Measurements from ENCODE around the gene FNDC3B.

FNDC3B gene

GRCh38 chr3:172181932-172182586 lies 142.7 kb downstream of the FNDC3B start:
- Histone ChIP-seq H3K79me2 (ENCODE audit: low read length) (peaks cover 98% of the 10 kb centered on the region), H3K9me2 (replicated peaks; ENCODE audit: insufficient read depth, low read length) (no peaks in the 10 kb centered on the region), H3K9ac (ENCODE audit: low read length) (no peak overlapping the region), H3F3A (ENCODE audit: insufficient read depth, low read length) (peaks cover 32% of the 10 kb centered on the region), H3K36me3 (replicated peaks; ENCODE audit: insufficient read depth, low read length) (no peaks in the 10 kb centered on the region; the same call in 1 of the 2 replicates), H3K4me2 (ENCODE audit: low read depth, low read length) (peak overlapping the region; percentile 38; the same call in 1 of the 2 replicates), H3K27ac (ENCODE audit: low read length) (peak overlapping the region; percentile 40; the same call in 1 of the 2 replicates), H3K9me3 (replicated peaks; ENCODE audit: insufficient read depth, low read length) (no peaks in the 10 kb centered on the region), H2AFZ (ENCODE audit: low read length) (no peak overlapping the region), H3K4me3 (ENCODE audit: low read length) (0 out of 2 replicates have a peak overlapping the region, but pooled peaks have one; percentile 0), H3K27me3 (replicated peaks; ENCODE audit: insufficient read depth, low read length) (no peaks in the 10 kb centered on the region), H4K20me1 (ENCODE audit: insufficient read depth, low read length) (no peaks in the 10 kb centered on the region), H3K4me1 (ENCODE audit: low read length) (peaks cover 70% of the 10 kb centered on the region)
- TF ChIP-seq CTCF (IDR thresholded peaks at IDR 0.05; ENCODE audit: low read length): no peak
- TF ChIP-seq EZH2phosphoT487 (IDR thresholded peaks at IDR 0.05; ENCODE audit: low read length): no peak
- TF ChIP-seq EZH2 (optimal IDR thresholded peaks at IDR 0.05; ENCODE audit: low read depth, low read length): no peak
- DNase-seq: no peak

DNA sequence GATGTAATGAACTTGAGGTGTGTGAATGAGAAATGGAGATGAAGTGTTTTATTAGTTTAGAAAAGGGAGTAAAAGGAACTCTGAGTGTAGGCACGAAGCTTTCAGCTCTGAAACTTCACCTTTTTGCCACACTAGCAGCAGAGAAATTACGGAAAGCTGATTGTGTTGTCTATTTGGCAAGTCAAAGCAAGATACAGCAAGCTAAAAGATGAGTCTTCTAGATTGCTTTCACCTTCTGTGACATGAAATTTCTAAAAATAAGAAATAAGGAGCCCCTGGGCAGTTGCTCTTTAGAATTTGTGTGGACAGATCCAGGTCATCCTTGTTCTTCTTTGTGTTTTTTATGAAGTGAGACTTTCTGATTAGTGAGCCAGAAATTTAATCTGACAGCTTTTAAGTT lies 143.4 kb downstream of the FNDC3B start:
- TF ChIP-seq EZH2 (optimal IDR thresholded peaks at IDR 0.05; ENCODE audit: low read depth, low read length): no peak
- no peak for TF ChIP-seq EZH2phosphoT487 (IDR thresholded peaks at IDR 0.05; ENCODE audit: low read length)
- TF ChIP-seq CTCF (IDR thresholded peaks at IDR 0.05; ENCODE audit: low read length): no peak
- peak; percentile 30 for DNase-seq
- no peaks in the 10 kb centered on the region; the same call in 1 of the 2 replicates for H3K36me3 ChIP-seq (replicated peaks; ENCODE audit: insufficient read depth, low read length)
- no peaks in the 10 kb centered on the region for H3K27me3 ChIP-seq (replicated peaks; ENCODE audit: insufficient read depth, low read length)
- H2AFZ ChIP-seq (ENCODE audit: low read length): no peak overlapping the region
- peaks cover 98% of the 10 kb centered on the region for H3K79me2 ChIP-seq (ENCODE audit: low read length)
- peak overlapping the region; percentile 38; the same call in 1 of the 2 replicates for H3K4me2 ChIP-seq (ENCODE audit: low read depth, low read length)
- peaks cover 77% of the 10 kb centered on the region for H3K4me1 ChIP-seq (ENCODE audit: low read length)
- peak overlapping the region; percentile 5; the same call in 1 of the 2 replicates for H3K9ac ChIP-seq (ENCODE audit: low read length)
- no peaks in the 10 kb centered on the region for H3K9me3 ChIP-seq (replicated peaks; ENCODE audit: insufficient read depth, low read length)
- peak overlapping the region; percentile 40; the same call in 1 of the 2 replicates for H3K27ac ChIP-seq (ENCODE audit: low read length)
- 0 out of 2 replicates have a peak overlapping the region, but pooled peaks have one; percentile 0 for H3K4me3 ChIP-seq (ENCODE audit: low read length)
- peaks cover 40% of the 10 kb centered on the region for H3F3A ChIP-seq (ENCODE audit: insufficient read depth, low read length)
- H4K20me1 ChIP-seq (ENCODE audit: insufficient read depth, low read length): no peaks in the 10 kb centered on the region
- H3K9me2 ChIP-seq (replicated peaks; ENCODE audit: insufficient read depth, low read length): no peaks in the 10 kb centered on the region

GRCh38 chr3:172184106-172184822 lies 144.9 kb downstream of the FNDC3B start:
- no peak overlapping the region for H3K9ac ChIP-seq (ENCODE audit: low read length)
- H2AFZ ChIP-seq (ENCODE audit: low read length): no peak overlapping the region
- H4K20me1 ChIP-seq (ENCODE audit: insufficient read depth, low read length): no peaks in the 10 kb centered on the region
- TF ChIP-seq EZH2phosphoT487 (IDR thresholded peaks at IDR 0.05; ENCODE audit: low read length): no peak
- no peak for TF ChIP-seq CTCF (IDR thresholded peaks at IDR 0.05; ENCODE audit: low read length)
- no peak for TF ChIP-seq EZH2 (optimal IDR thresholded peaks at IDR 0.05; ENCODE audit: low read depth, low read length)
- no peak for DNase-seq
- no peaks in the 10 kb centered on the region for H3K27me3 ChIP-seq (replicated peaks; ENCODE audit: insufficient read depth, low read length)
- H3K9me2 ChIP-seq (replicated peaks; ENCODE audit: insufficient read depth, low read length): no peaks in the 10 kb centered on the region
- H3F3A ChIP-seq (ENCODE audit: insufficient read depth, low read length): peaks cover 52% of the 10 kb centered on the region
- no peak overlapping the region for H3K4me3 ChIP-seq (ENCODE audit: low read length)
- H3K36me3 ChIP-seq (replicated peaks; ENCODE audit: insufficient read depth, low read length): no peaks in the 10 kb centered on the region
- H3K79me2 ChIP-seq (ENCODE audit: low read length): peaks cover 88% of the 10 kb centered on the region
- no peaks in the 10 kb centered on the region for H3K9me3 ChIP-seq (replicated peaks; ENCODE audit: insufficient read depth, low read length)
- H3K4me1 ChIP-seq (ENCODE audit: low read length): peaks cover 67% of the 10 kb centered on the region
- no peak overlapping the region for H3K27ac ChIP-seq (ENCODE audit: low read length)
- H3K4me2 ChIP-seq (ENCODE audit: low read depth, low read length): no peak overlapping the region
